ENCODE data around the gene ZNF471.

Gene ZNF471

GRCh38 chr19:56507446-56508289 lies at the start of gene ZNF471:
TSS of gene ZNF471 (plus strand) at chr19:56507855. CDS start at chr19:56511572, 3,717 bp downstream.
- in situ Hi-C loops (cut with HindIII; ENCODE audit: low sequenced_read_pairs) = no loop called here

GRCh38 chr19:56474308-56474707 lies 33.3 kb upstream of the ZNF471 start:
- in situ Hi-C loops (cut with HindIII; ENCODE audit: low sequenced_read_pairs) = no loop called here

GRCh38 chr19:56476093-56476492 lies 31.6 kb upstream of the ZNF471 start:
- in situ Hi-C loops (cut with HindIII; ENCODE audit: low sequenced_read_pairs) = no loop called here

GRCh38 chr19:56476651-56477428 lies 30.8 kb upstream of the ZNF471 start, which contains the start of gene ZNF667:
TSS of gene ZNF667 (minus strand) at chr19:56477345. CDS start at chr19:56462370, 14,975 bp downstream.
- in situ Hi-C loops (cut with HindIII; ENCODE audit: low sequenced_read_pairs) = no loop called here

- in situ Hi-C loops (cut with HindIII; ENCODE audit: low sequenced_read_pairs) = no loop called here
Observed at GRCh38 chr19:56477429-56478338, 30.0 kb upstream of the ZNF471 start.

- in situ Hi-C loops (cut with HindIII; ENCODE audit: low sequenced_read_pairs) = no loop called here
Observed at GRCh38 chr19:56491399-56491798, 16.3 kb upstream of the ZNF471 start.

GRCh38 chr19:56504581-56504980 lies 3.1 kb upstream of the ZNF471 start:
- in situ Hi-C loops (cut with HindIII; ENCODE audit: low sequenced_read_pairs) = no loop called here

- in situ Hi-C loops (cut with HindIII; ENCODE audit: low sequenced_read_pairs) = no loop called here
Observed at GRCh38 chr19:56508290-56508778, 679 bp downstream of the ZNF471 start.

GRCh38 chr19:56525214-56525860 lies 17.7 kb downstream of the ZNF471 start:
- in situ Hi-C loops (cut with HindIII; ENCODE audit: low sequenced_read_pairs) = no loop called here

GRCh38 chr19:56537442-56537841 lies 29.8 kb downstream of the ZNF471 start:
- in situ Hi-C loops (cut with HindIII; ENCODE audit: low sequenced_read_pairs) = no loop called here

GRCh38 chr19:56538254-56538760 lies 30.7 kb downstream of the ZNF471 start:
- in situ Hi-C loops (cut with HindIII; ENCODE audit: low sequenced_read_pairs) = no loop called here

- in situ Hi-C loops (cut with HindIII; ENCODE audit: low sequenced_read_pairs) = no loop called here
Observed at GRCh38 chr19:56538761-56539263, 31.2 kb downstream of the ZNF471 start, which contains the start of gene ZFP28. TSS of gene ZFP28 (plus strand) at chr19:56538948. CDS start at chr19:56539019, 71 bp downstream.

- in situ Hi-C loops (cut with HindIII; ENCODE audit: low sequenced_read_pairs) = no loop called here
Observed at GRCh38 chr19:56543776-56544175, 36.1 kb downstream of the ZNF471 start.

- in situ Hi-C loops (cut with HindIII; ENCODE audit: low sequenced_read_pairs) = no loop called here
Observed at GRCh38 chr19:56547535-56547934, 39.9 kb downstream of the ZNF471 start.

GRCh38 chr19:56554272-56554869 lies 46.7 kb downstream of the ZNF471 start:
- in situ Hi-C loops (cut with HindIII; ENCODE audit: low sequenced_read_pairs) = no loop called here

- in situ Hi-C loops (cut with HindIII; ENCODE audit: low sequenced_read_pairs) = no loop called here
Observed at GRCh38 chr19:56562766-56563165, 55.1 kb downstream of the ZNF471 start.

- in situ Hi-C loops (cut with HindIII; ENCODE audit: low sequenced_read_pairs) = no loop called here
Observed at GRCh38 chr19:56566904-56567273, 59.2 kb downstream of the ZNF471 start.

- in situ Hi-C loops (cut with HindIII; ENCODE audit: low sequenced_read_pairs) = no loop called here
Observed at GRCh38 chr19:56567274-56568120, 59.8 kb downstream of the ZNF471 start, which contains the start of gene ZNF470. TSS of gene ZNF470 (plus strand) at chr19:56567468. CDS start at chr19:56570312, 2,844 bp downstream.
